Left ventricle myocardium inferior (tissue), 1 donor: Measurements from ENCODE around the gene CDR2L. TPM values are rescaled to one million over a fixed set of nuclear protein-coding genes. Genes with fewer than 3 reads are reported as not detected.
A peak's percentile ranks its signal among the peaks of the same experiment; 100 is the strongest.

Source experiments
- DNase-seq: peaks from one replicate; pipeline ENCODE4 v3.0.0-alpha.2; 2020
- H3K27ac ChIP-seq: fragments of 200-600 bp; replicated peaks from 2 replicates; pipeline ENCODE4 v1.8.0; 2021
- H3K27me3 ChIP-seq: fragments of 200-600 bp; 2 replicates; pipeline ENCODE4 v1.8.0; 2021; ENCODE audit warnings: low read depth
- H3K36me3 ChIP-seq: fragments of 200-600 bp; 2 replicates; pipeline ENCODE4 v1.8.0; 2021
- H3K4me1 ChIP-seq: fragments of 200-600 bp; 2 replicates; pipeline ENCODE4 v1.8.0; 2021
- H3K4me3 ChIP-seq: fragments of 200-600 bp; 2 replicates; pipeline ENCODE4 v1.8.0; 2021; ENCODE audit warnings: mild to moderate bottlenecking, moderate library complexity
- H3K9me3 ChIP-seq: fragments of 200-600 bp; replicated peaks from 2 replicates; pipeline ENCODE4 v1.8.0; 2021
- CTCF ChIP-seq: fragments of 200-600 bp; IDR thresholded peaks from 2 replicates; pipeline ENCODE4 v1.8.0; 2021; ENCODE audit warnings: antibody characterized with exemption, mild to moderate bottlenecking, borderline replicate concordance
- intact Hi-C: fragments of 100-400 bp; cut with micrococcal nuclease; formaldehyde crosslinking; loops from one replicate; pipeline ENCODE4 v1.11.0; 2022
- total RNA-seq: library from RNA; stranded (reverse); fragmentation: NEBNext Ultra II Directional; extraction: Animal tissue kit (Norgen Biotek cat#: 25700); gene quantifications from one replicate; pipeline ENCODE4 v1.2.1, GENCODE V29; 2021
- donor health status: DM: no; HTN: yes; CAD: no; lungs with severe emphysema.

The CDR2L gene
- total RNA-seq, 1 donor from 2014 or later, result 17.4 TPM

DNA sequence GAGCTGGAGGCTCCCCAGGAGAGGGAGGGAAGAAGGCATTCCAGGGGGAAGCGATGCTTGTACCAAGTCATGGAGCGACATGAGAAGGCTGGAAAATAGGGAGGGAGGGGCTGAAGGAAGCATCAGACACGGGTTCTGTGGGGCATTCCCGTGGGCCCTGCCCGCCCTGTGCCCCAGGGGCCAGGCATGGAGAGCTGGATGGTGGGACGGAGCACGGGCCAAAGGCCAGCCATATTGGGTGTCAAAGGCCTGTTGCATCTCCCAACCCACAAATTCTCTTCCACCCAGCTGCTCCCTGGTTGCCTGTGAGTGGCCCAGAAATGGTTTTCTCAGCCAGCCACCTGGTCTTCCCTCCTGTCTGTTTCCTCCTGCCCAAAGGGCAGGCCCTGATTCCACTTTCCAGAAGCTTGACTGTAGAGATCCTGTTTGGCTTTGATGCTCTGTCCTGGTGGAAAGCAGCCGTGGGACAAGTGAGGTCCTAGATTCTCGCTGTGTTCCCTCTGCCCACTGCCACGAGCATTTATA, 3.2 kb downstream of the CDR2L start:
- H3K4me3 ChIP-seq, result no peak overlapping the region
- H3K36me3 ChIP-seq, result peaks cover 6% of the 10 kb centered on the region
- no peaks in the 10 kb centered on the region for H3K27me3 ChIP-seq
- H3K27ac ChIP-seq, result peak overlapping the region; percentile 65
- H3K9me3 ChIP-seq, result no peaks in the 10 kb centered on the region
- DNase-seq, result no peak
- H3K4me1 ChIP-seq, result peaks cover 63% of the 10 kb centered on the region
- intact Hi-C loops, result no loop called here
- TF ChIP-seq CTCF, result no peak

DNA sequence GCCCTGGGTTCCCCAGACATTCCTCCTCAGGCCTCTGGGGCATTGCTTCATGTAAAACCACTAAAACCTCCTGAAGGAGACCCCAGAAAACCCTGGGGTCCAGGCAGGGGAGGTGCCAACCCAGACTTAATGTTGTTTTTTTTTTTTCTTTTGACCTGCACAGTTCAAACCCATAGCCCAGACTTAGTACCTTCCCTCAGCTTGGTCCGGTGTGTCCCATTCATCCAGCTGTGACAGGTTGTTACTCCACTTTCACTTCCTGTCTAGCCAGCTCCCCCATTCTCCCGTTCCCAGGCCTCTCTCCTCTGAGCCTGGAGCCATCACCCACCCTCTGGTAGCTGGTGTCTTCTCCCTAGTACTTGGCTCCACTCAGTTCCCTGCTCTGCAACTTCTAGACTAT, 4.8 kb downstream of the CDR2L start:
- no peak for DNase-seq
- peaks cover 6% of the 10 kb centered on the region for H3K36me3 ChIP-seq
- H3K4me3 ChIP-seq, result peak overlapping the region; percentile 8
- no peak for TF ChIP-seq CTCF
- H3K4me1 ChIP-seq, result peaks cover 57% of the 10 kb centered on the region
- intact Hi-C loops, result no loop called here
- H3K27me3 ChIP-seq, result no peaks in the 10 kb centered on the region
- H3K27ac ChIP-seq, result peak overlapping the region; percentile 65
- H3K9me3 ChIP-seq, result no peaks in the 10 kb centered on the region

GRCh38 chr17:74994440-74994839, 7.0 kb downstream of the CDR2L start:
- intact Hi-C loops, result no loop called here
- DNase-seq, result no peak
- peaks cover 56% of the 10 kb centered on the region for H3K4me1 ChIP-seq
- H3K36me3 ChIP-seq, result peaks cover 7% of the 10 kb centered on the region
- H3K27me3 ChIP-seq, result no peaks in the 10 kb centered on the region
- no peak for TF ChIP-seq CTCF
- no peaks in the 10 kb centered on the region for H3K9me3 ChIP-seq
- peak overlapping the region; percentile 65 for H3K27ac ChIP-seq
- no peak overlapping the region for H3K4me3 ChIP-seq

DNA sequence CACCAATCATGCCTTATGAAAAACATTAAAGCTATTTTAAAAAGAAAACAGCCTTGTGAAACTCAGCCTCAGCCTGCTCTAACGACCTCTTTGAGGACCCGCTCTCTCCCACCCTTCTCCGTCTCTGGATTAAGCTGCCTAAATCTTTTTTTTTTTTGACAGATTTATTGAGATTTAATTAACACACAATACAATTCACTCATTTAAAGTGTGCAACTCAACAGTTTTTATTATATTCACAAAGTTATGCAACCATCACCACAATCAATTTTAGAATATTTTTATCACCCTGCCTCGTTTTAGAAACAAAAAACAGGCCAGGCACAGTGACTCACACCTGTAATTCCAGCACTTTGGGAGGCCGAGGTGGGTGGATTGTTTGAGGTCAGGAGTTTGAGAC, 8.4 kb downstream of the CDR2L start:
- peaks cover 48% of the 10 kb centered on the region for H3K4me1 ChIP-seq
- H3K9me3 ChIP-seq, result no peaks in the 10 kb centered on the region
- H3K36me3 ChIP-seq, result peaks cover 19% of the 10 kb centered on the region
- no peaks in the 10 kb centered on the region for H3K27me3 ChIP-seq
- intact Hi-C loops, result no loop called here
- H3K27ac ChIP-seq, result no peak overlapping the region
- no peak overlapping the region for H3K4me3 ChIP-seq
- no peak for TF ChIP-seq CTCF
- no peak for DNase-seq

DNA sequence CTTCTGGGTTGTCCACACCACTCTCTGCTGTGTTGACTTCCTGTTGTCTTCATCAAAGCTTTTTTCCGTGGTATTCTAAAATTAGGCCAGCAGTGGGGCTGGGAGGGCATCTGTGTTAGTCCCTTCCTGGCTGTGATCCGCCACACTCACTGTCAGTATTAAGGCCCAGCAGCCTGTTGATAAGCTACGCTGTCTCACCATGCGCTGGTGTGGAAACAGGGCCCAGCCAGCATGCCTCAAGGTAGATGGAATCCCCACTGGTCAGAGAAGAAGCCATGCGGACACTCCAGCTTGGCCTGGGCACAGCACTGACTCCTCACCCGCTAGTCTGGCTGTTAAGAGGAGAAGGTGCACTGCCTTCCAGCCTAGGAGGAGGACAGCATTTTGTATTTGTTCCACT, 11.4 kb downstream of the CDR2L start:
- Histone ChIP-seq H3K27me3 (no peaks in the 10 kb centered on the region), H3K9me3 (no peaks in the 10 kb centered on the region), H3K27ac (peak overlapping the region; percentile 78), H3K4me3 (no peak overlapping the region), H3K36me3 (peaks cover 47% of the 10 kb centered on the region), H3K4me1 (peaks cover 27% of the 10 kb centered on the region)
- intact Hi-C loops, result no loop called here
- TF ChIP-seq CTCF, result no peak
- DNase-seq, result peak; percentile 48

DNA sequence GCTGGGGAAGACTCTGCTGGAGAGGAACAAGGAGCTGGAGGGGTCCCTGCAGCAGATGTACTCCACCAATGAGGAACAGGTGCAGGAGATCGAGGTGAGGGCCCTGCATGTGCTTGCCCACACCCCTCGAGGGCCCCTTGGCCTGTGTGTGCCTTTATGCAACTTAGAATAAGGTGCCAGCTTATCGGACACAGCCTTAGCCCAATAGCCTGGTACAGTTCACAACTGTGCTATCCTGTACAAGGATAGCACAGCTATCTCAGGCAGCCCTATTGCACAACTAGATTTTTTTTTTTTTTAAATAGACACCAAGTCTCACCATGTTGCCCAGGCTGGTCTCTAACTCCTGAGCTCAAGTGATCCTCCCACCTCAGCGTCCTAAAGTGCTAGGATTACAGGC, 12.1 kb downstream of the CDR2L start:
- Histone ChIP-seq H3K4me1 (peaks cover 23% of the 10 kb centered on the region), H3K27ac (peak overlapping the region; percentile 78), H3K36me3 (peaks cover 50% of the 10 kb centered on the region), H3K27me3 (no peaks in the 10 kb centered on the region), H3K4me3 (no peak overlapping the region), H3K9me3 (no peaks in the 10 kb centered on the region)
- TF ChIP-seq CTCF, result no peak
- DNase-seq, result no peak
- intact Hi-C loops, result no loop called here
